IMR-90 (cell line): Measurements from ENCODE around the gene MTCL3.

Source experiments
- CEBPB ChIP-seq: IDR thresholded peaks from 2 replicates; pipeline ENCODE4 v1.6.1; 2012; ENCODE audit warnings: low read depth, low read length, improper control_type of control experiment
- CHD1 ChIP-seq: IDR thresholded peaks from 2 replicates; pipeline ENCODE4 v1.6.1; 2012; ENCODE audit warnings: low read depth, low read length, improper control_type of control experiment
- MAFK ChIP-seq: IDR thresholded peaks from 2 replicates; pipeline ENCODE4 v1.6.1; 2012; ENCODE audit warnings: low read depth, low read length, improper control_type of control experiment
- MXI1 ChIP-seq: IDR thresholded peaks from 2 replicates; pipeline ENCODE4 v1.6.1; 2012; ENCODE audit warnings: low read depth, mild to moderate bottlenecking, low read length, moderate library complexity, borderline replicate concordance
- POLR2A ChIP-seq: IDR thresholded peaks from 2 replicates; pipeline ENCODE4 v1.6.1; 2012; ENCODE audit warnings: mild to moderate bottlenecking, low read depth, low read length
- RAD21 ChIP-seq: IDR thresholded peaks from 2 replicates; pipeline ENCODE4 v1.6.1; 2012; ENCODE audit warnings: low read length, improper control_type of control experiment
- RFX5 ChIP-seq: IDR thresholded peaks from 2 replicates; pipeline ENCODE4 v1.8.0; 2012; ENCODE audit warnings: low read depth, mild to moderate bottlenecking, low read length, moderate library complexity
- SMC3 ChIP-seq: fragments of 150-350 bp; IDR thresholded peaks from 2 replicates; pipeline ENCODE4 v1.6.1; 2016; ENCODE audit warnings: low read depth, mild to moderate bottlenecking, antibody characterized with exemption, low read length, moderate library complexity
- USF2 ChIP-seq: fragments of 150-350 bp; IDR thresholded peaks from 2 replicates; pipeline ENCODE4 v1.6.1; 2017; ENCODE audit warnings: mild to moderate bottlenecking, antibody characterized with exemption, low read length, low read depth
- TF ChIP-seq, protein P1 (sequence below): fragments of 150-350 bp; IDR thresholded peaks from 2 replicates; pipeline ENCODE4 v1.6.1; 2016; ENCODE audit warnings: low read depth, mild to moderate bottlenecking, low read length, moderate library complexity, borderline replicate concordance
- TF ChIP-seq, protein P2 (sequence below): conservative IDR thresholded peaks from 2 replicates; pipeline ENCODE4 v1.5.1; 2012; ENCODE audit warnings: mild to moderate bottlenecking, low read depth, low read length, improper control_type of control experiment

DNA sequence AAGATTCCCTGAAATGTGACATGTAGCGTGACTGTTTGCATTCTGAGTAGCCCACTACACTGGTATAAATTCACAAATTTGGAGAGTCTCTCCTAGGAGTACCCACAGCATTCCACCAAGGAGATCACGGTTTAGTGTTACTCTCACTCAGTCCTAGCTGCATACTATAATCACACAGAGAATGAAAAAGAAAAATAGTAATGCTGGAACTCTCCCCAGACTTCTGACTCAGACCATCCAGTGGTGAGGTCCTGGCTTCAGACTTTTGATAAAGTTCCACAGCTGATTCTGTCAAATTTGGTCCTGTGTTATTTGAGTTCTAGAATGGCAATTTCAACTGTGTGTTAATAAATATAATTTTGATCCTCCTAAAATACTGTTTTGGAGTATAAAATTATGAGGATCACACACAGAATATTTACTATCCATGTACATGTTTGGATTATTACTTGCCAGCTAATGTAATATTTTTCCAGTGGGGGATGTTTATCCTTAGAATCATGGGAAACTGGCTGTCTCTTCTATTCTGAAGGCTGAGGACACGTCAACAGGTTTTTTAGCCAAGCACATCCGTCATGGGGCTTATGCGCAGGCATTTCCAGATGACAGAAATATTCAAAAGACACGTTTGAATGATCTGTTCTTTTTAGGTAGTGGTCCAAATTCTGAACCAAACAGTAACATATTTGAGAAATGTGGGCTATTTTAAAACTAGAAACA is 54.8 kb downstream of the MTCL3 start:
- TF ChIP-seq POLR2A, result no peak
- TF ChIP-seq CEBPB, result no peak
- no peak for TF ChIP-seq MAFK
- TF ChIP-seq, protein P1, sequence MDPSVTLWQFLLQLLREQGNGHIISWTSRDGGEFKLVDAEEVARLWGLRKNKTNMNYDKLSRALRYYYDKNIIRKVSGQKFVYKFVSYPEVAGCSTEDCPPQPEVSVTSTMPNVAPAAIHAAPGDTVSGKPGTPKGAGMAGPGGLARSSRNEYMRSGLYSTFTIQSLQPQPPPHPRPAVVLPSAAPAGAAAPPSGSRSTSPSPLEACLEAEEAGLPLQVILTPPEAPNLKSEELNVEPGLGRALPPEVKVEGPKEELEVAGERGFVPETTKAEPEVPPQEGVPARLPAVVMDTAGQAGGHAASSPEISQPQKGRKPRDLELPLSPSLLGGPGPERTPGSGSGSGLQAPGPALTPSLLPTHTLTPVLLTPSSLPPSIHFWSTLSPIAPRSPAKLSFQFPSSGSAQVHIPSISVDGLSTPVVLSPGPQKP, result no peak
- no peak for TF ChIP-seq RFX5
- TF ChIP-seq, protein P2, sequence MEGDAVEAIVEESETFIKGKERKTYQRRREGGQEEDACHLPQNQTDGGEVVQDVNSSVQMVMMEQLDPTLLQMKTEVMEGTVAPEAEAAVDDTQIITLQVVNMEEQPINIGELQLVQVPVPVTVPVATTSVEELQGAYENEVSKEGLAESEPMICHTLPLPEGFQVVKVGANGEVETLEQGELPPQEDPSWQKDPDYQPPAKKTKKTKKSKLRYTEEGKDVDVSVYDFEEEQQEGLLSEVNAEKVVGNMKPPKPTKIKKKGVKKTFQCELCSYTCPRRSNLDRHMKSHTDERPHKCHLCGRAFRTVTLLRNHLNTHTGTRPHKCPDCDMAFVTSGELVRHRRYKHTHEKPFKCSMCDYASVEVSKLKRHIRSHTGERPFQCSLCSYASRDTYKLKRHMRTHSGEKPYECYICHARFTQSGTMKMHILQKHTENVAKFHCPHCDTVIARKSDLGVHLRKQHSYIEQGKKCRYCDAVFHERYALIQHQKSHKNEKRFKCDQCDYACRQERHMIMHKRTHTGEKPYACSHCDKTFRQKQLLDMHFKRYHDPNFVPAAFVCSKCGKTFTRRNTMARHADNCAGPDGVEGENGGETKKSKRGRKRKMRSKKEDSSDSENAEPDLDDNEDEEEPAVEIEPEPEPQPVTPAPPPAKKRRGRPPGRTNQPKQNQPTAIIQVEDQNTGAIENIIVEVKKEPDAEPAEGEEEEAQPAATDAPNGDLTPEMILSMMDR, result no peak
- no peak for TF ChIP-seq SMC3
- no peak for TF ChIP-seq CHD1
- TF ChIP-seq MXI1, result no peak
- no peak for TF ChIP-seq RAD21
- TF ChIP-seq USF2, result no peak
